Measurements from ENCODE around the gene ELMOD2. TPM values are rescaled to one million over a fixed set of nuclear protein-coding genes. Genes with fewer than 3 reads are reported as not detected.

Gene ELMOD2
- total RNA-seq, 2 experiments from 2014 or later: 12.3 to 14.9 TPM

GRCh38 chr4:140568507-140569306 is 44.7 kb downstream of the ELMOD2 start, which contains the start of gene UCP1:
TSS of gene UCP1 (minus strand) at chr4:140568961. CDS start at chr4:140568729, 232 bp downstream.
- peaks cover 51 to 76% of the 10 kb centered on the region in 2 experiments for H3K27me3 ChIP-seq (ENCODE audit: control insufficient read depth in 1 of 2, insufficient read depth in 2 of 2, low read length in 2 of 2)
- TF ChIP-seq CTCF (IDR thresholded peaks at IDR 0.05): no peak
- peak within 1 kb of the TSS; percentile 17 for H3K4me3 ChIP-seq (ENCODE audit: low read length)
- Mint-ChIP-seq H3K27me3 (peaks cover 63% of the 10 kb centered on the region), H3K27ac (no peak within 1 kb of the TSS), H3K4me1 (ENCODE audit: low read depth) (peaks cover 23% of the 10 kb centered on the region), H3K4me3 (peak within 1 kb of the TSS; percentile 83), H3K36me3 (ENCODE audit: low read depth) (no peaks in the 10 kb centered on the region), H3K9me3 (peaks cover 3% of the 10 kb centered on the region)
- POLR2A ChIA-PET: no interaction called here
- ATAC-seq (ENCODE audit: poor library complexity) (no peak), DNase-seq (peak in 2 of 14 experiments; percentile 7 to 8)
- H3K9me3 ChIP-seq (ENCODE audit: control insufficient read depth in 1 of 2, insufficient read depth in 1 of 2, low read length in 2 of 2): peaks cover 0 to 8% of the 10 kb centered on the region in 2 experiments
- CTCF ChIA-PET: no interaction called here
- intact Hi-C loops (cut with DNase I, micrococcal nuclease): no loop called here
- no peak within 1 kb of the TSS for H3K27ac ChIP-seq (ENCODE audit: low read depth in 1 of 2, low read length in 2 of 2)
- H3K4me1 ChIP-seq (ENCODE audit: insufficient read depth, low read length): peaks cover 19% of the 10 kb centered on the region
- no peaks in the 10 kb centered on the region for H3K36me3 ChIP-seq (ENCODE audit: insufficient read depth, low read length)

GRCh38 chr4:140569307-140569638 is 45.3 kb downstream of the ELMOD2 start:
- H3K27me3 Mint-ChIP-seq: peaks cover 68% of the 10 kb centered on the region
- intact Hi-C loops (cut with DNase I, micrococcal nuclease): no loop called here
- no peaks in the 10 kb centered on the region for H3K36me3 Mint-ChIP-seq (ENCODE audit: low read depth)
- peaks cover 48 to 76% of the 10 kb centered on the region in 2 experiments for H3K27me3 ChIP-seq (ENCODE audit: control insufficient read depth in 1 of 2, insufficient read depth in 2 of 2, low read length in 2 of 2)
- peaks cover 19% of the 10 kb centered on the region for H3K4me1 ChIP-seq (ENCODE audit: insufficient read depth, low read length)
- H3K27ac Mint-ChIP-seq: no peak overlapping the region
- CTCF ChIA-PET: no interaction called here
- peaks cover 0 to 8% of the 10 kb centered on the region in 2 experiments for H3K9me3 ChIP-seq (ENCODE audit: control insufficient read depth in 1 of 2, insufficient read depth in 1 of 2, low read length in 2 of 2)
- H3K4me3 ChIP-seq (ENCODE audit: low read length): no peak overlapping the region
- H3K4me1 Mint-ChIP-seq (ENCODE audit: low read depth): peaks cover 23% of the 10 kb centered on the region
- TF ChIP-seq CTCF (IDR thresholded peaks at IDR 0.05): no peak
- H3K9me3 Mint-ChIP-seq: peaks cover 3% of the 10 kb centered on the region
- ATAC-seq (ENCODE audit: poor library complexity): no peak
- no peak overlapping the region for H3K27ac ChIP-seq (ENCODE audit: low read depth in 1 of 2, low read length in 2 of 2)
- no peaks in the 10 kb centered on the region for H3K36me3 ChIP-seq (ENCODE audit: insufficient read depth, low read length)
- POLR2A ChIA-PET: no interaction called here
- no peak for DNase-seq
- H3K4me3 Mint-ChIP-seq: peak overlapping the region; percentile 83

- no peak for ATAC-seq (ENCODE audit: poor library complexity)
- Histone ChIP-seq H3K9me3 (ENCODE audit: control insufficient read depth in 1 of 2, insufficient read depth in 1 of 2, low read length in 2 of 2) (peaks cover 0 to 8% of the 10 kb centered on the region in 2 experiments), H3K4me1 (ENCODE audit: insufficient read depth, low read length) (peaks cover 19% of the 10 kb centered on the region), H3K27ac (ENCODE audit: low read depth in 1 of 2, low read length in 2 of 2) (no peak overlapping the region), H3K27me3 (ENCODE audit: control insufficient read depth in 1 of 2, insufficient read depth in 2 of 2, low read length in 2 of 2) (peaks cover 55 to 58% of the 10 kb centered on the region in 2 experiments), H3K4me3 (ENCODE audit: low read length) (no peak overlapping the region), H3K36me3 (ENCODE audit: insufficient read depth, low read length) (no peaks in the 10 kb centered on the region)
- ChIA-PET CTCF (no interaction called here), POLR2A (no interaction called here)
- H3K4me3 Mint-ChIP-seq: no peak overlapping the region
- DNase-seq: no peak
- peaks cover 23% of the 10 kb centered on the region for H3K4me1 Mint-ChIP-seq (ENCODE audit: low read depth)
- peaks cover 86% of the 10 kb centered on the region for H3K27me3 Mint-ChIP-seq
- intact Hi-C loops (cut with DNase I, micrococcal nuclease): no loop called here
- no peaks in the 10 kb centered on the region for H3K36me3 Mint-ChIP-seq (ENCODE audit: low read depth)
- TF ChIP-seq CTCF (IDR thresholded peaks at IDR 0.05): no peak
- peaks cover 3% of the 10 kb centered on the region for H3K9me3 Mint-ChIP-seq
- no peak overlapping the region for H3K27ac Mint-ChIP-seq
Observed at GRCh38 chr4:140571620-140572019, 47.7 kb downstream of the ELMOD2 start.

Data from CD4-positive, alpha-beta T cell (primary cell).